IMR-90 (cell line): ENCODE results near the gene TUBGCP6. TPM values are rescaled to one million over a fixed set of nuclear protein-coding genes. Genes with fewer than 3 reads are reported as not detected.
A peak's percentile ranks its signal among the peaks of the same experiment; 100 is the strongest.

Experiments used
- ATAC-seq: fragments of 200-7000 bp; cut with Tn5 transposase; 2 replicates; pipeline ENCODE4 v1.9.1; 2020; ENCODE audit warnings: low read depth, mild to moderate bottlenecking, moderate library complexity
- BruUV-seq: library from RNA; stranded (reverse); fragments of 400-500 nt; replicated peaks from 2 replicates; lab custom pipeline; 2021; lab: Mats Ljungman, UMichigan
- CTCF ChIA-PET: fragments of 300-600 bp; formaldehyde crosslinking; extraction: SDS; loops from one replicate; lab custom pipeline; 2021; ENCODE audit warnings: antibody characterized with exemption; lab: Yijun Ruan, JAX
- POLR2A ChIA-PET: fragments of 300-600 bp; sonication (Branson Sonifier 250); formaldehyde crosslinking; loops from one replicate; lab custom pipeline; 2022; ENCODE audit warnings: antibody characterized with exemption; ENCODE audit not compliant: unreplicated experiment; lab: Charles Lee
- DNase-seq: peaks from one replicate; pipeline ENCODE4 v3.0.0; 2013
- H2AFZ ChIP-seq: replicated peaks from 2 replicates; pipeline ENCODE3; 2013; ENCODE audit warnings: low read length, mild to moderate bottlenecking; ENCODE audit not compliant: poor library complexity
- H2AK5ac ChIP-seq: 2 replicates; pipeline ENCODE4 v1.6.1; 2013; ENCODE audit warnings: low read depth, low read length, inconsistent platforms
- H2AK9ac ChIP-seq: replicated peaks from 2 replicates; pipeline ENCODE3; 2013; ENCODE audit warnings: mild to moderate bottlenecking, low read depth, low read length, moderate library complexity; ENCODE audit not compliant: poor library complexity
- H2BK120ac ChIP-seq: 2 replicates; pipeline ENCODE4 v1.6.1; 2013; ENCODE audit warnings: low read depth, low read length, inconsistent platforms
- H2BK15ac ChIP-seq: 3 replicates; pipeline ENCODE4 v1.6.1; 2013; ENCODE audit warnings: low read depth, low read length, inconsistent platforms
- H2BK20ac ChIP-seq: 2 replicates; pipeline ENCODE4 v1.6.1; 2013; ENCODE audit warnings: low read depth, mild to moderate bottlenecking, inconsistent platforms, low read length, moderate library complexity
- H2BK5ac ChIP-seq: 2 replicates; pipeline ENCODE4 v1.6.1; 2013; ENCODE audit warnings: mild to moderate bottlenecking, low read depth, low read length, inconsistent platforms; ENCODE audit not compliant: poor library complexity, severe bottlenecking
- H3K14ac ChIP-seq: replicated peaks from 2 replicates; pipeline ENCODE4 v1.6.1; 2013; ENCODE audit warnings: low read depth, low read length, inconsistent platforms
- H3K18ac ChIP-seq: 2 replicates; pipeline ENCODE4 v1.6.1; 2013; ENCODE audit warnings: low read depth, low read length, control low read depth
- H3K23ac ChIP-seq: 2 replicates; pipeline ENCODE4 v1.6.1; 2013; ENCODE audit warnings: low read depth, low read length, inconsistent platforms
- H3K27ac ChIP-seq: 2 replicates; pipeline ENCODE4 v1.5.1; 2013; ENCODE audit warnings: mild to moderate bottlenecking, control low read depth, low read length; ENCODE audit not compliant: insufficient read depth
- H3K27me3 ChIP-seq: 2 replicates; pipeline ENCODE4 v1.6.1; 2013; ENCODE audit warnings: low read length; ENCODE audit not compliant: control insufficient read depth, insufficient read depth
- H3K36me3 ChIP-seq: 2 replicates; pipeline ENCODE4 v1.6.1; 2013; ENCODE audit warnings: low read length, mixed read lengths; ENCODE audit not compliant: control insufficient read depth, insufficient read depth
- H3K4ac ChIP-seq: 2 replicates; pipeline ENCODE4 v1.6.1; 2013; ENCODE audit warnings: low read depth, low read length, inconsistent platforms
- H3K4me1 ChIP-seq: 2 replicates; pipeline ENCODE4 v1.6.1; 2013; ENCODE audit warnings: low read length, mixed read lengths; ENCODE audit not compliant: control insufficient read depth, insufficient read depth
- H3K4me2 ChIP-seq: 2 replicates; pipeline ENCODE4 v1.6.1; 2013; ENCODE audit warnings: low read depth, mild to moderate bottlenecking, control low read depth, low read length, moderate library complexity
- H3K4me3 ChIP-seq: 2 replicates; pipeline ENCODE4 v1.5.1; 2013; ENCODE audit warnings: low read depth, mild to moderate bottlenecking, control low read depth, low read length, moderate library complexity; ENCODE audit not compliant: insufficient read depth
- H3K56ac ChIP-seq: 2 replicates; pipeline ENCODE4 v1.6.1; 2013; ENCODE audit warnings: low read length, inconsistent platforms; ENCODE audit not compliant: insufficient read depth; ENCODE audit errors: extremely low read depth
- H3K79me1 ChIP-seq, 2 experiments: 2 replicates each; pipeline ENCODE4 v1.6.1; 2013; ENCODE audit warnings: low read length in 2 of 2, inconsistent platforms in 1 of 2, low read depth in 1 of 2
- H3K9ac ChIP-seq: 2 replicates; pipeline ENCODE4 v1.6.1; 2013; ENCODE audit warnings: low read depth, low read length, control low read depth
- H3K9me1 ChIP-seq: 2 replicates; pipeline ENCODE4 v1.6.1; 2013; ENCODE audit warnings: low read length, inconsistent platforms; ENCODE audit not compliant: insufficient read depth
- H3K9me3 ChIP-seq: 2 replicates; pipeline ENCODE4 v1.6.1; 2013; ENCODE audit warnings: low read length; ENCODE audit not compliant: control insufficient read depth, insufficient read depth
- H4K20me1 ChIP-seq: 2 replicates; pipeline ENCODE4 v1.6.1; 2013; ENCODE audit warnings: low read length, inconsistent platforms; ENCODE audit not compliant: insufficient read depth
- H4K5ac ChIP-seq: 2 replicates; pipeline ENCODE4 v1.6.1; 2013; ENCODE audit warnings: mild to moderate bottlenecking, low read depth, low read length, control low read depth
- H4K8ac ChIP-seq, 2 experiments: 2 replicates each; pipeline ENCODE4 v1.6.1; 2013; ENCODE audit warnings: low read depth in 2 of 2, low read length in 2 of 2, control low read depth in 1 of 2, inconsistent platforms in 1 of 2
- H4K91ac ChIP-seq: 2 replicates; pipeline ENCODE4 v1.6.1; 2013; ENCODE audit warnings: low read depth, low read length, inconsistent platforms; ENCODE audit not compliant: insufficient read depth
- MXI1 ChIP-seq: IDR thresholded peaks from 2 replicates; pipeline ENCODE4 v1.6.1; 2012; ENCODE audit warnings: low read depth, mild to moderate bottlenecking, low read length, moderate library complexity, borderline replicate concordance
- USF2 ChIP-seq: fragments of 150-350 bp; IDR thresholded peaks from 2 replicates; pipeline ENCODE4 v1.6.1; 2017; ENCODE audit warnings: mild to moderate bottlenecking, antibody characterized with exemption, low read length, low read depth
- WGBS, 2 experiments: methylation state at CpG; one replicate each; pipeline versions ENCODE4 v1.1.5 to v1.1.7; 2013; ENCODE audit warnings: missing lambda C conversion rate in 2 of 2; ENCODE audit not compliant: insufficient read length in 1 of 2; ENCODE audit errors: extremely low coverage in 2 of 2; 5-methylcytosine and 5-hydroxymethylcytosine counted together
- dilution Hi-C: fragments of 300-500 bp; cut with HindIII; formaldehyde crosslinking; loops from one replicate; pipeline ENCODE4 v1.14.3; 2018; ENCODE audit warnings: low sequenced_read_pairs; ENCODE audit not compliant: unreplicated experiment
- in situ Hi-C: fragments of 300-500 bp; cut with MboI; formaldehyde crosslinking; loops from 3 replicates; pipeline ENCODE4 v1.14.3; 2019; ENCODE audit warnings: low sequenced_read_pairs, inconsistent platforms, mixed read lengths
- intact Hi-C: fragments of 100-400 bp; cut with micrococcal nuclease; formaldehyde crosslinking; loops from 2 replicates; pipeline ENCODE4 v1.10.0; 2022
- polyA plus RNA-seq, 3 experiments: library from polyadenylated mRNA; depleted of rRNA; stranded (reverse); fragments of >200 nt; gene quantifications; 2 replicates each; pipeline ENCODE4 v1.2.3, GENCODE V29; 2012; ENCODE audit warnings: low replicate concordance in 1 of 3
- total RNA-seq: library from RNA; depleted of rRNA; stranded (reverse); fragments of >200 nt; gene quantifications from 2 replicates; pipeline ENCODE4 v1.2.3, GENCODE V29; 2012

The TUBGCP6 gene
- total and polyA plus RNA-seq, 2 of the 4 experiments (the other 2 are of a cell fraction): 10.8 to 28.6 TPM

- no peak for TF ChIP-seq USF2
Observed at GRCh38 chr22:50269573-50269969, 24.7 kb upstream of the TUBGCP6 start (continued).

- Histone ChIP-seq H2AFZ (no peak overlapping the region), H3K27ac (no peak overlapping the region), H2BK20ac (no peak overlapping the region), H3K27me3 (no peaks in the 10 kb centered on the region), H4K5ac (no peak overlapping the region), H2AK5ac (no peak overlapping the region), H2BK5ac (no peak overlapping the region), H2BK15ac (no peak overlapping the region), H3K18ac (no peak overlapping the region), H3K4me3 (no peak overlapping the region), H3K23ac (no peak overlapping the region), H3K36me3 (peaks cover 4% of the 10 kb centered on the region; the same call in 1 of the 2 replicates), H4K91ac (no peak overlapping the region), H4K8ac (no peak overlapping the region), H3K79me1 (no peaks in the 10 kb centered on the region; a peak in 1 of 4 replicates), H3K56ac (no peak overlapping the region), H3K4me2 (no peak overlapping the region), H2BK120ac (no peak overlapping the region), H3K4ac (no peak overlapping the region), H4K20me1 (peaks cover 23% of the 10 kb centered on the region), H3K9me3 (no peaks in the 10 kb centered on the region), H3K9me1 (no peaks in the 10 kb centered on the region), H3K14ac (no peak overlapping the region), H3K4me1 (peaks cover 13% of the 10 kb centered on the region), H2AK9ac (no peak overlapping the region), H3K9ac (no peak overlapping the region)
- BruUV-seq: no TSS peak
- intact Hi-C loops (no loop called here), dilution Hi-C loops (no loop called here), in situ Hi-C loops (no loop called here)
- DNase-seq: no peak
- no peak for ATAC-seq
- peak; percentile 50; the same call in 1 of the 2 replicates for TF ChIP-seq USF2
- no peak for TF ChIP-seq MXI1
- ChIA-PET POLR2A (no interaction called here), CTCF (no interaction called here)
- 58% methylated on average over 5 of the region's 9 CpGs; no CpG with 5 or more reads in 1 of the 2 experiments for WGBS, 2 experiments
Observed at GRCh38 chr22:50268655-50269113, 23.9 kb upstream of the TUBGCP6 start.
